Gastroesophageal sphincter (tissue), 4 donors: ENCODE measurements around the gene APPL2. TPM values are rescaled to one million over a fixed set of nuclear protein-coding genes. Genes with fewer than 3 reads are reported as not detected.

Experiments used
- ATAC-seq: fragments of 150-250 bp; one replicate; pipeline ENCODE4 v1.9.1; 2016; ENCODE audit warnings: mild to moderate bottlenecking, moderate library complexity
- H3K27ac ChIP-seq, 4 donors: fragments of 200-600 bp; sonication (generic) in 3 of 4; 1 replicate in 3 of 4; 2 replicates in 1 of 4; pipeline ENCODE4 v1.5.1; 2016 to 2019
- H3K27me3 ChIP-seq: fragments of 200-600 bp; sonication (generic); one replicate; pipeline ENCODE4 v1.5.1; 2019
- H3K36me3 ChIP-seq, 2 donors: fragments of 200-600 bp; sonication (generic); one replicate each; pipeline ENCODE4 v1.5.1; 2019; ENCODE audit warnings: control low read depth in 1 of 2
- H3K4me1 ChIP-seq, 3 donors: fragments of 200-600 bp; sonication (generic); 1 replicate in 2 of 3; 2 replicates in 1 of 3; pipeline ENCODE4 v1.5.1; 2016 to 2019; ENCODE audit warnings: control low read depth in 2 of 3
- H3K4me3 ChIP-seq, 2 donors: fragments of 200-600 bp; sonication (generic); one replicate each; pipeline ENCODE4 v1.5.1; 2019; ENCODE audit warnings: mild to moderate bottlenecking in 1 of 2, moderate library complexity in 1 of 2
- H3K9me3 ChIP-seq, 3 donors: fragments of 200-600 bp; sonication (generic); one replicate each; pipeline ENCODE4 v1.5.1; 2017 to 2019; ENCODE audit warnings: control low read depth in 2 of 3
- EP300 ChIP-seq: sonication (generic); formaldehyde crosslinking; IDR thresholded peaks from one replicate; pipeline ENCODE4 v1.6.1; 2017; ENCODE audit warnings: antibody characterized with exemption, mild to moderate bottlenecking
- POLR2A ChIP-seq, 2 donors: fragments of 450-650 bp; IDR thresholded peaks; one replicate each; pipeline ENCODE4 v1.6.1; 2017; ENCODE audit warnings: antibody characterized with exemption in 2 of 2, mild to moderate bottlenecking in 2 of 2, moderate library complexity in 1 of 2
- POLR2AphosphoS5 ChIP-seq: sonication (generic); formaldehyde crosslinking; IDR thresholded peaks from one replicate; pipeline ENCODE4 v1.6.1; 2017; ENCODE audit warnings: antibody characterized with exemption
- WGBS, 2 donors: methylation state at CpG; one replicate each; pipeline ENCODE4 v1.1.5; 2018; ENCODE audit warnings: low coverage in 1 of 2; 5-methylcytosine and 5-hydroxymethylcytosine counted together
- total RNA-seq, 4 donors: library from RNA; depleted of rRNA; stranded (reverse); fragments of >200 nt; gene quantifications; one replicate each; pipeline ENCODE4 v1.1.0, GENCODE V29; 2016
- TF ChIP-seq, protein P1 (sequence below), 4 experiments: fragments of 200-600 bp in 2 of 4; fragments of 450-650 bp in 2 of 4; sonication (generic) in 1 of 4; IDR thresholded peaks; one replicate each; pipeline ENCODE4 v1.5.1; 2017 to 2019; ENCODE audit warnings: antibody characterized with exemption in 4 of 4, mild to moderate bottlenecking in 2 of 4, moderate library complexity in 2 of 4

Gene APPL2
- total RNA-seq, 4 donors from 2014 or later: 17.0 to 32.4 (median 23.4) TPM

DNA sequence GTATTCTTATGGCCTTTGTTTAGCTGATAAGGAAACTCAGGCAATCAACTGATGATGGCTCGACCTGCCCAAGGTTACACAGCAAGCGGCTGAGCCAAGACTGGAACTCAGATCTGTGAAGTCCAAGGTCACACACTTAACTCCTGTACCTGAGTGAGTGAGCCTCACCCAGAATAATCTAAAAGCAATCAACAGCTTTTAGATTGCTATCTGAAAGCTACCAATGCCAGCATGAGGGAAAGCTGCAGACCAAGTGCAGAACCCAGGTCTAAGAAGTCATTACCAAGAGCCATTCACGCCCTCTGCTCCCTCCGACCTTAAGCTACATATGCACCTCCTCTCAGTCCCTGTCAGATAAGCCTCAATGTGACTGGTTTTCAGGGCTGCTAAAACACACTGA is 12.1 kb downstream of the APPL2 start:
- TF ChIP-seq, protein P1, sequence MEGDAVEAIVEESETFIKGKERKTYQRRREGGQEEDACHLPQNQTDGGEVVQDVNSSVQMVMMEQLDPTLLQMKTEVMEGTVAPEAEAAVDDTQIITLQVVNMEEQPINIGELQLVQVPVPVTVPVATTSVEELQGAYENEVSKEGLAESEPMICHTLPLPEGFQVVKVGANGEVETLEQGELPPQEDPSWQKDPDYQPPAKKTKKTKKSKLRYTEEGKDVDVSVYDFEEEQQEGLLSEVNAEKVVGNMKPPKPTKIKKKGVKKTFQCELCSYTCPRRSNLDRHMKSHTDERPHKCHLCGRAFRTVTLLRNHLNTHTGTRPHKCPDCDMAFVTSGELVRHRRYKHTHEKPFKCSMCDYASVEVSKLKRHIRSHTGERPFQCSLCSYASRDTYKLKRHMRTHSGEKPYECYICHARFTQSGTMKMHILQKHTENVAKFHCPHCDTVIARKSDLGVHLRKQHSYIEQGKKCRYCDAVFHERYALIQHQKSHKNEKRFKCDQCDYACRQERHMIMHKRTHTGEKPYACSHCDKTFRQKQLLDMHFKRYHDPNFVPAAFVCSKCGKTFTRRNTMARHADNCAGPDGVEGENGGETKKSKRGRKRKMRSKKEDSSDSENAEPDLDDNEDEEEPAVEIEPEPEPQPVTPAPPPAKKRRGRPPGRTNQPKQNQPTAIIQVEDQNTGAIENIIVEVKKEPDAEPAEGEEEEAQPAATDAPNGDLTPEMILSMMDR (IDR thresholded peaks at IDR 0.05): no peak
- TF ChIP-seq EP300 (no peak), POLR2AphosphoS5 (no peak)
- Histone ChIP-seq H3K4me3 (no peak overlapping the region), H3K27me3 (no peaks in the 10 kb centered on the region), H3K9me3 (no peaks in the 10 kb centered on the region), H3K36me3 (peaks cover 0 to 53% of the 10 kb centered on the region in 2 donors), H3K4me1 (peaks cover 0 to 80% (median 16%) of the 10 kb centered on the region in 3 donors), H3K27ac (no peak overlapping the region)
- WGBS, 2 donors: 93 to 100% methylated on average over 2 to 4 of the region's 4 CpGs
- no peak for ATAC-seq

- ATAC-seq: no peak
- no peak for TF ChIP-seq POLR2AphosphoS5
- TF ChIP-seq POLR2A (IDR thresholded peaks at IDR 0.05): no peak
- TF ChIP-seq, protein P1 (IDR thresholded peaks at IDR 0.05): no peak
- no peak for TF ChIP-seq EP300
- Histone ChIP-seq H3K27me3 (no peaks in the 10 kb centered on the region), H3K36me3 (peaks cover 0 to 52% of the 10 kb centered on the region in 2 donors), H3K4me1 (peaks cover 0 to 84% (median 20%) of the 10 kb centered on the region in 3 donors), H3K27ac (peak overlapping the region in 1 of 4 donors; percentile 20), H3K9me3 (no peaks in the 10 kb centered on the region), H3K4me3 (no peak overlapping the region)
- WGBS, 2 donors: 70% methylated on average over 4 of the region's 4 CpGs; no CpG with 5 or more reads in 1 of the 2 donors
Observed at GRCh38 chr12:105223352-105223845, 12.6 kb downstream of the APPL2 start.

GRCh38 chr12:105222726-105223351 is 13.1 kb downstream of the APPL2 start:
- ATAC-seq: no peak
- peak overlapping the region in 2 of 4 donors; percentile 8 to 20 for H3K27ac ChIP-seq
- TF ChIP-seq, protein P1 (IDR thresholded peaks at IDR 0.05): no peak
- TF ChIP-seq EP300 (no peak), POLR2AphosphoS5 (no peak), POLR2A (IDR thresholded peaks at IDR 0.05) (no peak)
- no peak overlapping the region for H3K4me3 ChIP-seq
- WGBS, 2 donors: 77 to 81% methylated on average over 8 to 13 of the region's 13 CpGs
- H3K4me1 ChIP-seq: peaks cover 0 to 81% (median 20%) of the 10 kb centered on the region in 3 donors
- no peaks in the 10 kb centered on the region for H3K9me3 ChIP-seq
- H3K27me3 ChIP-seq: no peaks in the 10 kb centered on the region
- peaks cover 0 to 52% of the 10 kb centered on the region in 2 donors for H3K36me3 ChIP-seq

DNA sequence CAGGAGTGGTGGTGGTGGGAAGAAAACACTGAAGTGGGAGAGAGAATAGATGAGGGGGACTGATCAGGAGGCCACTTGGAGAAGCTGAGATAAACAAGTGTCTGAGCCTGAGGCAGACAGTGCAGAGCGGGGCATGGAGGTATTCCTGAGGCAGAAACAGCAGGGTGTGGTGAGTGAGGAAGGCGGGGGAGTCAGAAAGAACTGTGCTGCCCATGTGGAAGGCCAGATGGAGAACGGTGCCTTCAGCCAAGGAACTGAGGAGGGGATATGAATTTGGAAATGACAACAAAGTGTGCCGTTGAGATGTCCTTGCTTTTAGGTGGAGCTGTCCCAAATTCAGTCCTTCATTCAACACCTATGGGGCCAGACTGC is 13.7 kb downstream of the APPL2 start:
- TF ChIP-seq POLR2AphosphoS5 (no peak), POLR2A (IDR thresholded peaks at IDR 0.05) (no peak)
- TF ChIP-seq, protein P1 (IDR thresholded peaks at IDR 0.05): no peak
- Histone ChIP-seq H3K9me3 (no peaks in the 10 kb centered on the region), H3K36me3 (peaks cover 0 to 52% of the 10 kb centered on the region in 2 donors), H3K27ac (no peak overlapping the region), H3K27me3 (no peaks in the 10 kb centered on the region), H3K4me1 (peaks cover 0 to 76% (median 20%) of the 10 kb centered on the region in 3 donors), H3K4me3 (no peak overlapping the region)
- ATAC-seq: no peak
- WGBS, 2 donors: 59% methylated on average over 4 of the region's 4 CpGs; no CpG with 5 or more reads in 1 of the 2 donors
